ENCODE data around the gene ARHGEF11. TPM values are rescaled to one million over a fixed set of nuclear protein-coding genes. Genes with fewer than 3 reads are reported as not detected.

Gene ARHGEF11
- total and polyA plus RNA-seq, 2 of the 4 experiments (the other 2 are of a cell fraction) = 16.8 to 17.2 TPM

DNA sequence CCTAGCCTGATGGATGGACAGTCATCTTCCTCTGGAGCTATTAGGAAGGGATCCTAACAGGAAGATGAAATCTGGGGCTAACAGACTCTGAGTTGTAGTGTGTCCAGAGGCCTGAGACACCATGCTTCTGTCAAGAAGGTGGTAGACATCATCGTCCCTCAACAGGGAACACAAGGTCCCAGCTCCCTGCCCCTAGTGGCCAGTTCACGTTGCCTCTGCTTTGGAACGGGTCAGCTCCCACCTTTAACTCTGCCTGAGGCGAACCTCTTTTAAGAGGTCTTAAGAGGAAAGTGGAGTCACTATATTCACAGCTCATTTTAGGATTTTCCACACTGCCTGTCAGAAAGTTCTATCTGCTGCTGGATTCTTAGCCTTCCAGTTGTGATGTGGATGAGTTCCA, 96.8 kb downstream of the ARHGEF11 start:
- no TSS peak for BruUV-seq (replicated peaks)
- ATAC-seq (ENCODE audit: low read depth) = no peak
- POLR2A ChIA-PET (ENCODE audit: unreplicated experiment) = no interaction called here
- no peak overlapping the region for H2BK15ac ChIP-seq (ENCODE audit: low read depth, low read length)
- no peak overlapping the region for H2BK5ac ChIP-seq (ENCODE audit: low read depth, low read length, poor library complexity, severe bottlenecking)
- dilution Hi-C loops (cut with HindIII; ENCODE audit: low sequenced_read_pairs, unreplicated experiment) = no loop called here
- no peak overlapping the region for H3K9ac ChIP-seq (ENCODE audit: low read depth, low read length)
- no peak overlapping the region for H2AK9ac ChIP-seq (replicated peaks; ENCODE audit: low read depth, low read length, poor library complexity)
- H4K91ac ChIP-seq (ENCODE audit: insufficient read depth, low read depth, low read length) = no peak overlapping the region
- no peak overlapping the region for H4K5ac ChIP-seq (ENCODE audit: low read depth, low read length)
- WGBS, 2 experiments (ENCODE audit: extremely low coverage in 2 of 2, insufficient read length in 1 of 2) = 100% methylated on average over 1 of the region's 4 CpGs; no CpG with 5 or more reads in 1 of the 2 experiments
- intact Hi-C loops (cut with micrococcal nuclease) = no loop called here
- CTCF ChIA-PET = interaction anchor here (0.6 to 1.1 kb wide), 3 partner anchors 11 to 126 kb away, joined by 3 read pairs; no protein-coding TSS in a partner anchor
- in situ Hi-C loops (cut with MboI; ENCODE audit: low sequenced_read_pairs) = no loop called here
- no peak overlapping the region for H3K56ac ChIP-seq (ENCODE audit: extremely low read depth, insufficient read depth, low read length)
- TF ChIP-seq MAZ (IDR thresholded peaks at IDR 0.05; ENCODE audit: borderline replicate concordance, low read depth, low read length) = no peak
- TF ChIP-seq FOS (IDR thresholded peaks at IDR 0.05; ENCODE audit: low read depth, low read length) = no peak
- TF ChIP-seq USF2 (IDR thresholded peaks at IDR 0.05; ENCODE audit: low read depth, low read length) = no peak
- no peak overlapping the region for H3K4me3 ChIP-seq (ENCODE audit: insufficient read depth, low read depth, low read length)
- no peaks in the 10 kb centered on the region for H3K9me3 ChIP-seq (ENCODE audit: control insufficient read depth, insufficient read depth, low read length)
- H3K18ac ChIP-seq (ENCODE audit: low read depth, low read length) = no peak overlapping the region
- no peak overlapping the region for H3K4me2 ChIP-seq (ENCODE audit: low read depth, low read length)
- H3K4ac ChIP-seq (ENCODE audit: low read depth, low read length) = no peak overlapping the region
- DNase-seq = no peak
- no peak overlapping the region for H2BK20ac ChIP-seq (ENCODE audit: low read depth, low read length)
- H3K9me1 ChIP-seq (ENCODE audit: insufficient read depth, low read length) = peaks cover 18% of the 10 kb centered on the region
- no peaks in the 10 kb centered on the region for H3K79me1 ChIP-seq (ENCODE audit: low read depth in 1 of 2, low read length in 2 of 2)
- no peak overlapping the region for H4K8ac ChIP-seq (ENCODE audit: low read depth in 2 of 2, low read length in 2 of 2)
- H2AK5ac ChIP-seq (ENCODE audit: low read depth, low read length) = no peak overlapping the region
- no peak overlapping the region for H2AFZ ChIP-seq (replicated peaks; ENCODE audit: low read length, poor library complexity)
- H3K36me3 ChIP-seq (ENCODE audit: control insufficient read depth, insufficient read depth, low read length) = peaks cover 67% of the 10 kb centered on the region
- no peaks in the 10 kb centered on the region for H3K4me1 ChIP-seq (ENCODE audit: control insufficient read depth, insufficient read depth, low read length)
- no peak overlapping the region for H2BK120ac ChIP-seq (ENCODE audit: low read depth, low read length)
- no peak overlapping the region for H3K14ac ChIP-seq (replicated peaks; ENCODE audit: low read depth, low read length)
- no peak overlapping the region for H3K23ac ChIP-seq (ENCODE audit: low read depth, low read length)
- H3K27ac ChIP-seq (ENCODE audit: insufficient read depth, low read length) = no peak overlapping the region
- H3K27me3 ChIP-seq (ENCODE audit: control insufficient read depth, insufficient read depth, low read length) = no peaks in the 10 kb centered on the region
- H4K20me1 ChIP-seq (ENCODE audit: insufficient read depth, low read length) = no peaks in the 10 kb centered on the region; the same call in 1 of the 2 replicates

All from IMR-90 (cell line).